Activated naive CD4-positive, alpha-beta T cell (primary cell): Measurements from ENCODE around the gene SPTBN5.
A peak's percentile ranks its signal among the peaks of the same experiment; 100 is the strongest.

Experiments
- DNase-seq, 4 experiments: peaks; one replicate each; lab custom pipeline; 2025; lab: John Stamatoyannopoulos, UW

Gene SPTBN5

GRCh38 chr15:41893422-41894250 lies at the start of gene SPTBN5:
TSS of gene SPTBN5 (minus strand) at chr15:41894053. CDS start at chr15:41893497, 556 bp downstream.
- DNase-seq, result no peak

- no peak for DNase-seq
Observed at GRCh38 chr15:41942886-41943285, 49.0 kb upstream of the SPTBN5 start.

- DNase-seq, result no peak
Observed at GRCh38 chr15:41941644-41942415, 48.0 kb upstream of the SPTBN5 start.

DNA sequence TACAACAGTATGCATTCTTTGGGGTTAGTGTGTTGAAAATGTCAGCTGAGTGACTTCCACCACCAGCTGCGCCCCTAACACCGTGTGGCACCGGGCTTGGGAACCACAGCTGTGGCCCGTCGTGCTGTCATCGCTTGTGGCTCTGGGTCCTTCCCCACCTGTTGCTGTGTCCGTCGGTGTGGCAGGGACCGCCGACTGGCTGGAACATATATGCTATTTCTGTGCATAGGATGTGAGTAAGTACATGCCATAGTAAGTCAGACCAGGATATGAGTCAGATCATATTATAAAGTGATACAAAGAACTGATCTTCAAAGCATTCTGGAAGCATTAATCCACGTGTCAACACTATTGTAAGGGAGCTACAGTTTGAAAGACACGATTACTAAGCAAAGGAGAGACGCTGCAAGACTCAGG lies 46.6 kb upstream of the SPTBN5 start:
- no peak for DNase-seq

GRCh38 chr15:41939986-41940385 lies 46.1 kb upstream of the SPTBN5 start:
- no peak for DNase-seq

GRCh38 chr15:41937568-41937923 lies 43.7 kb upstream of the SPTBN5 start:
- no peak for DNase-seq

DNA sequence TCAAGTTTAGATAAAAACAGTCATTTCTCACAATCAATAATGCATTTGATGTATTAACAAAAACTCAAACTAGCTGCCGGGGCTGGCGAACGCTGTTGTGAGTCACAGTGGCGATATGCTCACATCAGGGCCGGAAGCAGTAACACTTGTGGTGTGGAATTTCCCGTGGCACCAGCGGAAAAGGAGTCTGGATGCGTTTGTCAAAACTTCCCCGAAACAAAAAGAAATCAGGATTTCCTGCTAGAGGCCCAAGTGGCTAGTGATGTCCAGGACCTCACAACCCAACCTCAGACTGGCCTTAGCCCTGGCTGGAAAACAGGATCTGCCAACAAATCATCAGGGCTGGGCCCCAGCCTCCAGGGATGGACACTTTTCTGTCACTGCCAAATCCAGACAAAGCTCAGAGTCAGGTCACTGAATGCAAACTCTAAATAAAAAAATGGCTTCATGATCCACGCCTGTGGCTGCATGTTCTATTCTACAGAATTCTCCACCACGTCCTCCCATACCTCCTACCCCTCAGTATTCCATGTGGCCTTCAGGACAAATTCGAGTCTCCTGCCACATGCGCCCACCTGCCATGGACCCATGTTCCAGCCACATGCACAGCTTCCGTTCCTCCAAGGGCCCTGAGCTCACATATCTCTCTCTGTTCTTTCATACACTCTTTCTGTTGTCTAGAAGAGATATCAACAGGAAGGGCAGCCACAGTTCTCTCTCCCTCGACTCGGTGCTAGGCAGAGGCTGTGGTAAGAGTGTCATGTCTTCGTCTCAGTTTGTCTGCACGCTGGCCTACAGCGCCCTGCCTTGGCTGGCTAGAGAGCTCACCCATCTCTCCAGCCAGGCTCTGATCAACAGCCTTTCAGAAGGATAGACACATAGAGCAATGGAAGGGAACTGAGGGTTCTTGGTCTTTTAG lies 43.1 kb upstream of the SPTBN5 start:
- peak; percentile 28 to 66 (median 52) for DNase-seq

DNA sequence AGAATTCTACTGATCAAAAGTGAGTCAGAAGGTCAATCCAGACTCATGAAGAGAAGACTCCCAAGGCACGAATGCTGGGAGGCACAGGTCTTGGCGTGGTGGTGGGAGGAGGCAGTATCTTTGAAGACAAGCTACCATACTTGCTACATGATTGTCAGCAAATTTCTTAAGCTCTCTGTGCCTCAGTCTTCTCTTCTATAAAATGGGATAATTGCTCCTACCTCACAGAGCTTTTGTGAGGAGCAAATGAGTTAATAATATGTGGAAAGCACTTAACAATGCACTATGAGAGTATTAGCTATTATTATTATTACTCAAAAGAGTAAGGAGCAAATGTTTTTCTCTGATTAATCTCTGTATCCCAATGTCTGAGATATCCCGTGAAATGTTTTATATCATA lies 42.3 kb upstream of the SPTBN5 start:
- no peak for DNase-seq

- DNase-seq, result no peak
Observed at GRCh38 chr15:41935566-41936020, 41.7 kb upstream of the SPTBN5 start.

- DNase-seq, result peak; percentile 10 to 66 (median 36)
Observed at GRCh38 chr15:41934843-41935242, 41.0 kb upstream of the SPTBN5 start.

- no peak for DNase-seq
Observed at GRCh38 chr15:41933771-41934170, 39.9 kb upstream of the SPTBN5 start.

GRCh38 chr15:41933326-41933725 lies 39.5 kb upstream of the SPTBN5 start:
- DNase-seq, result no peak

DNA sequence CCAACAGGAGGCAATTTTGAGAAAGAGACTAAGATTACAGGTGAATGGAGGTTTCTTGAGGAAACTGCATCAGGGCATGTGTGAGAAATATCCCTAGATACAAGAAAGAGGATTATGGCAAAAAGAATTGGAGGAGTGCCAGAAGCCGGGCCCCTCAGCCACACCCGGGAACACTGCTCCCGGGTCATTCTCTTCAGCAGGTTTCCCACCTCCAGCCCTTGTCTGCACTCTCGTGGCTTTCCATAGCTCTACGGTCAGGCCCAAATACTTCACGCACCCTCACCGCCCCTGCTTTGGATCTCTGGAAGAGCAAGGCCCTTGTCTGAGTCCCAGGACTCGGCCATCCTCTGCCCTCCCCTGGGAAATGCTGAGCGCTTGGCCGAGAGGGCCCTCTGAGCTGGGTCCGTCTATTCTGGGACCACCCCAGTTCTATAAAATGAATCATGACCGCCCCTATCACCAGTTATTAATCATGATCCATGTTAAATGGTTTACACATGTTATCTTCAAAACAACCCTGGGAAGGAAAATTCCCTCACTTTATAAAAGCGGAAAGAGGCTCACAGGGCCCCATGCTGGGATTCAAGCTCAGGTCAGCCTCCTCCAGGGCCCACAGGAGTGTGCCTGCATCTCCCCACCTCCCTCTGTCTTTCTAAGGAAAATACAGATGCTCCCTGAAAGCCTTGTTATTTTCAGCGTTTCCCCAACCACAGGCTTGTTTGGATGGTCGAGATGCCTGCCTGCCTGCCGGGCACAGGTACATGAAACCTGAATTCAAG lies 38.8 kb upstream of the SPTBN5 start:
- no peak for DNase-seq

DNA sequence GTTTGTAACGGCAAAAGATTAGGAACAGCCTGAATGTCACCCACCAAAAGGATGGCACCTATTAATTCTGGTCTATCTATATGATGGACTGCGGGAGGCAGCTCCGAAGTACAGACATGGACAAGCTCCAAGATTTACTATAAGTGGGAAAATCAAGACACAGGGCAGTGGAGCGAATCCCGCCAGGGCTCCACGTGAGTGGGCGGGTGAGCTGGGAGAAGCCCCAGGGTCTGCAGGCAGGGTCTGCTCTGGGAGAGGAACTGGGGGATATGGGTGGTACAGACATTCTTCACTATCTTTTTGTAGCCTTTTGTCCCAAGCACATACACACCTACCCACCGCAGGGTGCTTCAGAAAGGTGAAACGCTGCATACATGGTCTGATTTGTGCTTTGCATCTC lies 38.2 kb upstream of the SPTBN5 start:
- no peak for DNase-seq

DNA sequence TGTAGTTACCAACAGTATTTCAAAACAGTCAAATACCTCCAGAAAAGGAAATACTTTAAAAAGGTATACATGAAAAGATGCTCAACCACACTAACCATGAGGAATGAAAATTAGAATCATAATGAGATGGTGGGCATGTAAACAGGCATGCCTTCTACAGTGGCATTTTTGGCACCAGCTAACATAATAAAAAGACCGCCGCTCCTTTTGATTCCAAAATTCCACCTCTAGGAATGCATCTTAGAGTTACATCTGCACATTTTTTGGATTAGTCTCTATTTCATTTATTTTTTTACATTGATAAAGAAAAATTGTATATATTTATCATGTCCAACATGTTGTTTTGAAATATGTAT lies 37.0 kb upstream of the SPTBN5 start:
- no peak for DNase-seq

DNA sequence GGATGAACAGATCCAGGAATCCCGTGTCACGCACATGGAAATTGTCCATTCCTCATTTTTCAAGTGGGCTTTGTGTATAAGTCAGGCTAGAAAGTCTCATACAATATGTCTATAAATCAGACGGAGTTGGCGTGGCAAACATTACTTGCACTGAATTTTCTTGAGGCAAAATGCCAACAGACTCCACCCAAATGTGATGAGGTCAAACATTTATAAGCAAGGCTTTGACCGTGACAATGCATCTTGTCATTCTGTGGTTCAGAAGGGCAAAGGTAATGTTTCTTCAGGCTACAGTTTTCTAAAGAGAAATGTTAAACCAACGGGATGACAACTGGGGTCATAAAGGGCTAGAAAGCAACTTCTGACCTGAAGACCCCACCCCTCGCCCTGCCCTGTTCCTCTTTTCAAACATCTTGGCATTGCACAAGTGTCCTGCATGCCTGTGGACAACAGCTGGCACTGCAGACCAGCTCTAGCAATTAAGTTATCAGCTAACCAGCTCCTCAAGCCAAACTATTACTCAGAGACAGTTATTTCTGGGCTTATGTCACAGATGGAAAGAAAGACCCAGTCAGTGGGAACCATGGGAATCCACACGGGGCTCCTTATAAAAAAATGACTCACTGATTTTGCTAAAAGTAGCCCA lies 36.5 kb upstream of the SPTBN5 start:
- no peak for DNase-seq

- no peak for DNase-seq
Observed at GRCh38 chr15:41928637-41929620, 35.1 kb upstream of the SPTBN5 start.

- no peak for DNase-seq
Observed at GRCh38 chr15:41928100-41928499, 34.2 kb upstream of the SPTBN5 start.

DNA sequence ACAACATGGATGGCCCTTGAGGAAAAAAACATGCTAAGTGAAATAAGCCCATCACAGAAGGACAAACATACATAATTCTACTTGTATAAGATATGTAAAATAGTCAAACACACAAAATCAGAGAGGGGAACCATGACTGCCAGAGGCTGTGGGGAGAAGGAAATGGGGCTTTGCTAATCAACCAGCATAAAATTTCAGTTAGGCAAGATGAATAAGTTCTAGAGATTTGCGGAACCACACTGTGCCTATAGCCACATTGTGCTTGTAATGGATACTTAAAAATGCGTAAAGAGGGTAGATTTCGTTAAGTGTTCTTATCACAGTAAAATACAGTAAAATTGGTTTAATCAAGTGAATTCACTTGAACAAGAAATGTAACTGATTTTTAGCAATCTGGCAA lies 33.7 kb upstream of the SPTBN5 start:
- no peak for DNase-seq
